Measurements from ENCODE around the gene IMP3. TPM values are rescaled to one million over a fixed set of nuclear protein-coding genes. Genes with fewer than 3 reads are reported as not detected.

The IMP3 gene, protein sequence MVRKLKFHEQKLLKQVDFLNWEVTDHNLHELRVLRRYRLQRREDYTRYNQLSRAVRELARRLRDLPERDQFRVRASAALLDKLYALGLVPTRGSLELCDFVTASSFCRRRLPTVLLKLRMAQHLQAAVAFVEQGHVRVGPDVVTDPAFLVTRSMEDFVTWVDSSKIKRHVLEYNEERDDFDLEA
- total RNA-seq, result 92.0 and 159 TPM in 2 replicates

DNA sequence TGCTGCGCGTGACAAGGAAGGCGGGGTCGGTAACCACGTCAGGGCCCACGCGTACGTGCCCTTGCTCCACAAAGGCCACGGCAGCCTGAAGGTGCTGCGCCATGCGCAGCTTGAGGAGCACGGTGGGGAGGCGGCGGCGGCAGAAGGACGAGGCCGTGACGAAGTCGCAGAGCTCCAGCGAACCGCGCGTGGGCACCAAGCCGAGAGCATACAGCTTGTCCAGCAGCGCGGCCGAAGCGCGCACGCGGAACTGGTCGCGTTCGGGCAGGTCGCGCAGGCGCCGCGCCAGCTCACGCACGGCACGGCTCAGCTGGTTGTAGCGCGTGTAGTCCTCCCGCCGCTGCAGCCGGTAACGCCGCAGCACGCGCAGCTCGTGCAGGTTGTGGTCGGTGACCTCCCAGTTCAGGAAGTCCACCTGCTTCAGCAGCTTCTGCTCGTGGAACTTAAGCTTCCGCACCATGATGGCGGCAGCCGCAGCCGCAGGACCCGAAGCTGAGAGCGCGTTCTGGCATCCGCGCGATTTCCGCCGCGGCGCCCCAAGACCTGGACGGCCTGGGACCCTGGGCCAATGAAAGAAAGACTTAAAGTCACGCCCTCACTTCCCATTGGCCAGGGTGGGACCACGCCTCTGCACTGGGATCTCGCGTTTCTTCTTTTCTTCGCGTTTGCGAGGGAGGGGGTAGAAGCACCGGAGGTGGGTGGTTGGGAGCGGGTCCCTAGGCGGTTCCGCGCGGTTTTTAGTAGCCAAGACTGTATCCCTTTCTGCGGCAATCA lies at the start of gene IMP3:
Gene IMP3, minus strand, starts transcription at position 516 of the 774 bp plus-strand sequence. Its CDS starts 56 bp downstream, at position 460.

DNA sequence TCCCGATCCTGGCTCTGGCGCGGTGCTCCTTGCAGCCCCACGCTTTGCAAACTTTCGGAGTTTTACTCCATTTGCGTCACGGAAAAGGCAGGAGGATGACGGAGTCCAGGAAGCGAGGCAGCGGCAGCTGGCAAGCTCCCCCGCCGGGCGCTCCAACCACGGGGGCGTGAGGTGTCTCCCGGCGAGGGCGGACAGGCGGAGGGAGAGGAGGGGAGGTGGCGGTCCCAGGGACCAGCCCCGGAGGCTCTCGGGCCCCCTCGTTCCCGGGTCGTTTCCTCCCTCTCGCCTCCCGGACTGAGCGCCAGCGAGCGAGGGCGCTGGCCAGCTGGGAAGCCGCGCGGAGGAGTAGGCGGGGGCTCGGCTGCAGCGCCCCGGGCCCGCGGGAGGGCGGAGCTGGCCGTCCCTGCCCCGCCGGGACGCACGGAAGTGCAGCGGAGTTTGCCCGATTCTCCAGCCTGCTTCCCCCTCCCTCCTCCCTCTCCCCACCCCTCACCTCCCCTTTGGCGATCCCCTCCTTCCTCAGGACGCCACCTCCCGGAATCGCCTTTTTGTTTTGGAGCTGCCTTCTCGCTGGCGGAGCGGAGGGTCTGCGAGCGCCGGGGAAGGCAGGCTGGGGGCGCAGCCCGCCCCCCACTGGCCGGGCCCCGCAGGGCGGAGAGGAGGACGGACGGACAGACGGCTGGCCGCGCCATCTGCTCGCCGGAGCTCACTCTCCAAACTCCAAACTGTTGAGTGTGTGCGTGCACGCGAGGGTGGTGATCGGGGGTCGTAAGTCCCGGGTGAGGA lies 7.5 kb upstream of the IMP3 start, which contains the start of gene SNX33:
Gene SNX33, plus strand, starts transcription at position 543 of the 786 bp plus-strand sequence. CDS start 1,191 bp downstream, outside the sequence.

GRCh38 chr15:75625542-75626347 lies 14.3 kb downstream of the IMP3 start, which contains the start of gene SNUPN:
Gene SNUPN (minus strand): TSS chr15:75625725. CDS start chr15:75621051, 4,674 bp downstream.

Other genes starting within 250 kb of the IMP3 start
- gene SIN3A, start 188.5 kb downstream of the IMP3 start, total RNA-seq, result 22.4 and 27.6 TPM in 2 replicates
- 22.2 and 24.0 TPM in 2 replicates for gene PTPN9, start 60.9 kb downstream of the IMP3 start, total RNA-seq
- 19.0 and 21.7 TPM in 2 replicates for gene SNUPN, start 14.5 kb downstream of the IMP3 start, total RNA-seq
- gene SNX33, start 7.7 kb upstream of the IMP3 start, total RNA-seq, result 36.1 and 36.6 TPM in 2 replicates
- gene CSPG4, start 72.6 kb upstream of the IMP3 start, total RNA-seq, result 16.2 TPM in 2 replicates
- 36.6 and 48.0 TPM in 2 replicates for gene UBE2Q2, start 203.2 kb upstream of the IMP3 start, total RNA-seq

All from cardiac atrium fibroblast (primary cell).